HepG2 (cell line): Measurements from ENCODE around the gene ITCH. TPM values are rescaled to one million over a fixed set of nuclear protein-coding genes. Genes with fewer than 3 reads are reported as not detected.

Source experiments
- ATAC-seq: fragments of 200-7000 bp; cut with Tn5 transposase; 3 replicates; pipeline ENCODE4 v1.9.1; 2020; ENCODE audit warnings: mild to moderate bottlenecking, moderate library complexity
- BruUV-seq: library from RNA; stranded (reverse); fragments of 400-500 nt; replicated peaks from 2 replicates; lab custom pipeline; 2021; lab: Mats Ljungman, UMichigan
- CTCF ChIA-PET: fragments of 300-600 bp; formaldehyde crosslinking; extraction: SDS; loops from one replicate; lab custom pipeline; 2021; ENCODE audit warnings: low total read pairs, inconsistent platforms, low intra/inter-chr PET ratio; lab: Yijun Ruan, JAX
- POLR2A ChIA-PET: fragments of 350-600 bp; sonication (Branson Sonifier 250); formaldehyde crosslinking; loops from one replicate; lab custom pipeline; 2020; ENCODE audit warnings: antibody characterized with exemption, inconsistent platforms; lab: Yijun Ruan, JAX
- DNase-seq: peaks from one replicate; pipeline ENCODE4 v3.0.0-alpha.2; 2015; ENCODE audit warnings: low spot score
- FAIRE-seq: peaks from 3 replicates; lab custom pipeline; 2011; peaks lifted over from hg19 to GRCh38; lab: Jason Lieb, UNC
- H2AFZ ChIP-seq: one replicate; pipeline ENCODE4 v1.6.1; 2011; ENCODE audit warnings: low read length, inconsistent platforms
- H3K27ac ChIP-seq: fragments of 300-600 bp; 3 replicates; pipeline ENCODE4 v1.8.0; 2011; ENCODE audit warnings: mixed run types, mild to moderate bottlenecking, mixed read lengths, low read length, inconsistent platforms; ENCODE audit not compliant: insufficient read depth; ENCODE audit errors: extremely low read length
- H3K27me3 ChIP-seq, 2 experiments: fragments of 200-600 bp in 1 of 2; 2 replicates in 1 of 2; 3 replicates in 1 of 2; pipeline versions ENCODE4 v1.6.0 to v1.8.0; 2011; ENCODE audit warnings: low read length in 2 of 2, mild to moderate bottlenecking in 2 of 2, moderate library complexity in 2 of 2, inconsistent platforms in 1 of 2; ENCODE audit not compliant: insufficient read depth in 2 of 2, control insufficient read depth in 1 of 2
- H3K36me3 ChIP-seq, 2 experiments: fragments of 200-600 bp in 1 of 2; replicated peaks in 1 of 2; 2 replicates in 1 of 2; 3 replicates in 1 of 2; pipeline versions ENCODE4 v1.5.1 to v1.8.0; 2011; ENCODE audit warnings: low read length in 2 of 2, inconsistent platforms in 1 of 2; ENCODE audit not compliant: insufficient read depth in 2 of 2, control insufficient read depth in 1 of 2
- H3K4me1 ChIP-seq: 2 replicates; pipeline ENCODE4 v1.5.1; 2012; ENCODE audit warnings: low read length, inconsistent platforms; ENCODE audit not compliant: insufficient read depth
- H3K4me2 ChIP-seq: 2 replicates; pipeline ENCODE4 v1.6.0; 2011; ENCODE audit warnings: low read depth, low read length, inconsistent platforms
- H3K4me3 ChIP-seq, 3 experiments: fragments of 200-600 bp in 1 of 3; sonication (generic), shearing (Covaris generic) in 1 of 3; replicated peaks in 1 of 3; 2 replicates each; pipeline ENCODE4 v1.5.1; 2011 to 2016; ENCODE audit warnings: low read length in 3 of 3, inconsistent platforms in 2 of 3, low read depth in 2 of 3, mild to moderate bottlenecking in 2 of 3, control low read depth in 1 of 3, mixed read lengths in 1 of 3; ENCODE audit not compliant: insufficient read depth in 1 of 3
- H3K79me2 ChIP-seq: one replicate; pipeline ENCODE4 v1.6.1; 2011; ENCODE audit warnings: low read length, inconsistent platforms; ENCODE audit not compliant: insufficient read depth
- H3K9ac ChIP-seq: 2 replicates; pipeline ENCODE4 v1.6.0; 2011; ENCODE audit warnings: mild to moderate bottlenecking, low read depth, low read length, inconsistent platforms; ENCODE audit not compliant: insufficient read depth
- H3K9me3 ChIP-seq: 2 replicates; pipeline ENCODE4 v1.5.1; 2012; ENCODE audit warnings: mild to moderate bottlenecking, low read length
- H4K20me1 ChIP-seq: 2 replicates; pipeline ENCODE4 v1.6.0; 2011; ENCODE audit warnings: inconsistent platforms, mild to moderate bottlenecking, low read length, moderate library complexity; ENCODE audit not compliant: insufficient read depth
- POLR2AphosphoS5 ChIP-seq: IDR thresholded peaks from 2 replicates; pipeline ENCODE4 v1.6.1; 2012; ENCODE audit warnings: low read depth, low read length
- RBM22 ChIP-seq: fragments of 200-400 bp; formaldehyde crosslinking; optimal IDR thresholded peaks from 2 replicates; pipeline ENCODE3; 2017; ENCODE audit warnings: mild to moderate bottlenecking, low read length, moderate library complexity
- TCF7L2 ChIP-seq: IDR thresholded peaks from 2 replicates; pipeline ENCODE4 v1.6.1; 2011; ENCODE audit warnings: mild to moderate bottlenecking, low read depth, low read length, moderate library complexity
- TRIM24 ChIP-seq: sonication (generic); formaldehyde crosslinking; IDR thresholded peaks from 2 replicates; pipeline ENCODE4 v1.8.0; 2022; ENCODE audit warnings: mild to moderate bottlenecking, missing genetic modification reagents
- ZFP37 ChIP-seq: sonication (generic); formaldehyde crosslinking; IDR thresholded peaks from 2 replicates; pipeline ENCODE4 v1.4.0; 2020; ENCODE audit warnings: missing genetic modification reagents, borderline replicate concordance
- ZNF292 ChIP-seq: sonication (generic); formaldehyde crosslinking; IDR thresholded peaks from 2 replicates; pipeline ENCODE4 v1.8.1; 2022; ENCODE audit warnings: mild to moderate bottlenecking, low read depth, missing genetic modification reagents, borderline replicate concordance
- ZNF629 ChIP-seq: sonication (generic); formaldehyde crosslinking; conservative IDR thresholded peaks from 2 replicates; pipeline ENCODE4 v1.5.0; 2020; ENCODE audit warnings: missing genetic modification reagents
- ZNF678 ChIP-seq: sonication (generic); formaldehyde crosslinking; IDR thresholded peaks from 2 replicates; pipeline ENCODE4 v1.4.0; 2020; ENCODE audit warnings: mild to moderate bottlenecking, missing genetic modification reagents
- ZNF709 ChIP-seq: sonication (generic); formaldehyde crosslinking; IDR thresholded peaks from 2 replicates; pipeline ENCODE4 v1.5.0; 2020; ENCODE audit warnings: mild to moderate bottlenecking, missing genetic modification reagents
- WGBS: methylation state at CpG from one replicate; pipeline ENCODE4 v1.1.6; 2017; ENCODE audit warnings: low lambda C conversion rate; 5-methylcytosine and 5-hydroxymethylcytosine counted together
- in situ Hi-C: cut with HindIII; loops from 2 replicates; pipeline ENCODE4 v1.10.0; 2017; ENCODE audit warnings: low pct_unique_long_range_greater_than_20kb; ENCODE audit not compliant: extremely low pct_ligation_motif_present
- intact Hi-C: fragments of 100-400 bp; cut with micrococcal nuclease; formaldehyde crosslinking; loops from one replicate; pipeline ENCODE4 v1.10.0; 2022; ENCODE audit not compliant: unreplicated experiment
- polyA plus RNA-seq, 8 experiments: library from polyadenylated mRNA; depleted of rRNA in 3 of 8; stranded (reverse) in 7 of 8; unstranded in 1 of 8; fragments of >200 nt; fragmentation: Illumina TruSeq in 4 of 8; extraction: Trizol in 4 of 8; gene quantifications; 2 replicates each; pipeline versions ENCODE4 v1.2.1 to v1.2.3, GENCODE V29; 2011 to 2016; ENCODE audit warnings: low read depth in 4 of 8, missing spikeins in 1 of 8, mixed read lengths in 1 of 8; ENCODE audit not compliant: insufficient read depth in 1 of 8
- total RNA-seq, 5 experiments: library from RNA; depleted of rRNA; stranded (reverse); fragments of >200 nt; fragmentation: Illumina TruSeq; extraction: Trizol; gene quantifications; 2 replicates each; pipeline ENCODE4 v1.2.3, GENCODE V29; 2016; ENCODE audit warnings: low read depth in 1 of 5
- TF ChIP-seq, protein P1 (sequence below): sonication (generic); formaldehyde crosslinking; IDR thresholded peaks from 2 replicates; pipeline ENCODE4 v1.5.1; 2020; ENCODE audit warnings: missing genetic modification reagents, mild to moderate bottlenecking, borderline replicate concordance
- TF ChIP-seq, protein P2 (sequence below): conservative IDR thresholded peaks from 2 replicates; pipeline ENCODE4 v1.6.1; 2018; ENCODE audit warnings: missing genetic modification reagents
- TF ChIP-seq, protein P3 (sequence below): IDR thresholded peaks from 2 replicates; pipeline ENCODE4 v1.6.1; 2016; ENCODE audit warnings: control low read depth

Gene ITCH
- total and polyA plus RNA-seq, 2 of the 13 experiments (the other 11 are each of a cell fraction or from before 2014, with no cell fraction given): 20.5 to 112 TPM

DNA sequence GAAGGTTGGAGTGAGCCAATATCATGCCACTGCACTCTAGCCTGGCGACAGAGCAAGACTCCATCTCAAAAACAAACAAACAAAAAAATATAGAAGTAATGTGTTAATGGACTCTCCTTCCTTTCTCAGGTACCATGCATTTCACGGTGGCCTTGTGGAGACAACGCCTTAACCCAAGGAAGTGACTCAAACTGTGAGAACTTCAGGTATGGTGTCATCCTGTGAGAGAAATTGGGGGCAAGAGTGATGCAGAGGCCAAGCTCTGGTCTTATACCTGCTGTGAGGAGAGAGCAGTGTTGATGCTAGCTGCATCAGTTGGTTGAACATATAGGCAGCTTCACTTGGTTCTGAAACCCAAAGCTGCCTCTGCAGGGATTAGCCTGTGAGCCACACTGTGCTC lies 6.2 kb downstream of the ITCH start:
- CTCF ChIA-PET: interaction anchor here (0.9 kb wide), 1 partner anchor 56 kb away, joined by 4 read pairs; no protein-coding TSS in a partner anchor
- WGBS: 82% methylated on average over 3 of the region's 3 CpGs
- POLR2A ChIA-PET: no interaction called here

DNA sequence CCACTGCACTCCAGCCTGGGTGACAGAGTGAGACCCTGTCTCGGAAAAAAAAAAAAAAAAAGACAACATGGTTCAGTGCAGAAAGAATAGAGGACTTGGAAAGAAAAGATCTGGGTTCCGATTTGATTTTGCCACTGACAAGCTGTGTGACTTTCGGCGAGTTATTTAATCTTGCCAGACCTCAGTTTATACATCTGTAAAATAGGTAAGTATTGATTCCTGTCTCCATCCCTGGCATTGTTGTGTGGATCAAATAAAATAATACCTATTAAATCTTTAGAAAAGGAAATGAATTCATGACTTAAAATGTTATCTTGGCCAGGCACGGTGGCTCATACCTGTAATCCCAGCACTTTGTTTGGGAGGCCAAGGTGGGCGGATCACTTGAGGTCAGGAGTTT lies 7.0 kb downstream of the ITCH start:
- POLR2A ChIA-PET: no interaction called here
- Histone ChIP-seq H3K4me3 (no peak overlapping the region), H3K9me3 (no peaks in the 10 kb centered on the region), H3K4me1 (peaks cover 40% of the 10 kb centered on the region), H3K9ac (no peak overlapping the region), H2AFZ (no peak overlapping the region), H3K36me3 (peaks cover 19 to 49% of the 10 kb centered on the region in 2 experiments), H4K20me1 (peaks cover 40% of the 10 kb centered on the region), H3K27me3 (no peaks in the 10 kb centered on the region), H3K27ac (no peak overlapping the region), H3K79me2 (peaks cover 79% of the 10 kb centered on the region), H3K4me2 (no peak overlapping the region)
- no peak for ATAC-seq
- intact Hi-C loops (no loop called here), in situ Hi-C loops (no loop called here)
- FAIRE-seq: no peak
- no peak for DNase-seq
- 97% methylated on average over 6 of the region's 6 CpGs for WGBS
- no TSS peak for BruUV-seq
- TF ChIP-seq, protein P1, sequence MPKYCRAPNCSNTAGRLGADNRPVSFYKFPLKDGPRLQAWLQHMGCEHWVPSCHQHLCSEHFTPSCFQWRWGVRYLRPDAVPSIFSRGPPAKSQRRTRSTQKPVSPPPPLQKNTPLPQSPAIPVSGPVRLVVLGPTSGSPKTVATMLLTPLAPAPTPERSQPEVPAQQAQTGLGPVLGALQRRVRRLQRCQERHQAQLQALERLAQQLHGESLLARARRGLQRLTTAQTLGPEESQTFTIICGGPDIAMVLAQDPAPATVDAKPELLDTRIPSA: 0 out of 2 replicates have a peak, but pooled peaks have one; percentile 54
- TF ChIP-seq ZNF629 (peak; percentile 84), TCF7L2 (no peak), ZNF709 (CRISPR knock-in tag) (no peak), TRIM24 (no peak), ZFP37 (CRISPR knock-in tag) (no peak), ZNF292 (CRISPR knock-in tag) (no peak)
- TF ChIP-seq, protein P2, sequence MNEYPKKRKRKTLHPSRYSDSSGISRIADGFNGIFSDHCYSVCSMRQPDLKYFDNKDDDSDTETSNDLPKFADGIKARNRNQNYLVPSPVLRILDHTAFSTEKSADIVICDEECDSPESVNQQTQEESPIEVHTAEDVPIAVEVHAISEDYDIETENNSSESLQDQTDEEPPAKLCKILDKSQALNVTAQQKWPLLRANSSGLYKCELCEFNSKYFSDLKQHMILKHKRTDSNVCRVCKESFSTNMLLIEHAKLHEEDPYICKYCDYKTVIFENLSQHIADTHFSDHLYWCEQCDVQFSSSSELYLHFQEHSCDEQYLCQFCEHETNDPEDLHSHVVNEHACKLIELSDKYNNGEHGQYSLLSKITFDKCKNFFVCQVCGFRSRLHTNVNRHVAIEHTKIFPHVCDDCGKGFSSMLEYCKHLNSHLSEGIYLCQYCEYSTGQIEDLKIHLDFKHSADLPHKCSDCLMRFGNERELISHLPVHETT: no peak
- TF ChIP-seq, protein P3, sequence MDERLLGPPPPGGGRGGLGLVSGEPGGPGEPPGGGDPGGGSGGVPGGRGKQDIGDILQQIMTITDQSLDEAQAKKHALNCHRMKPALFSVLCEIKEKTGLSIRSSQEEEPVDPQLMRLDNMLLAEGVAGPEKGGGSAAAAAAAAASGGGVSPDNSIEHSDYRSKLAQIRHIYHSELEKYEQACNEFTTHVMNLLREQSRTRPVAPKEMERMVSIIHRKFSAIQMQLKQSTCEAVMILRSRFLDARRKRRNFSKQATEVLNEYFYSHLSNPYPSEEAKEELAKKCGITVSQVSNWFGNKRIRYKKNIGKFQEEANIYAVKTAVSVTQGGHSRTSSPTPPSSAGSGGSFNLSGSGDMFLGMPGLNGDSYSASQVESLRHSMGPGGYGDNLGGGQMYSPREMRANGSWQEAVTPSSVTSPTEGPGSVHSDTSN (CRISPR knock-in tag): no peak
- CTCF ChIA-PET: no interaction called here

More for the DNA sequence above, 6.2 kb downstream of the ITCH start:
- Histone ChIP-seq H3K9me3 (no peaks in the 10 kb centered on the region), H3K27me3 (no peaks in the 10 kb centered on the region), H3K27ac (no peak overlapping the region), H3K79me2 (peaks cover 77% of the 10 kb centered on the region), H3K4me3 (no peak overlapping the region), H4K20me1 (peaks cover 40% of the 10 kb centered on the region), H3K4me1 (peaks cover 46% of the 10 kb centered on the region), H2AFZ (no peak overlapping the region), H3K4me2 (no peak overlapping the region), H3K36me3 (peaks cover 18 to 43% of the 10 kb centered on the region in 2 experiments), H3K9ac (no peak overlapping the region)
- ATAC-seq: no peak
- no peak for TF ChIP-seq ZNF678
- peak; percentile 63 for TF ChIP-seq RBM22
- TF ChIP-seq POLR2AphosphoS5: 0 out of 2 replicates have a peak, but pooled peaks have one; percentile 16
- in situ Hi-C loops: no loop called here
- no TSS peak for BruUV-seq
- no peak for FAIRE-seq
- intact Hi-C loops: loop anchor here (5.0 kb wide), 1 partner anchor 38 kb away; no protein-coding TSS in a partner anchor
- no peak for DNase-seq
